Kidney (tissue), 14 donors: ENCODE measurements around the gene ITGA5. TPM values are rescaled to one million over a fixed set of nuclear protein-coding genes. Genes with fewer than 3 reads are reported as not detected.

Experiments used
- DNase-seq, 5 donors: peaks; one replicate each; pipeline ENCODE4 v3.0.0-alpha.2; 2013 to 2020
- FAIRE-seq: peaks from 2 replicates; lab custom pipeline; 2012; peaks lifted over from hg19 to GRCh38; lab: Jason Lieb, UNC
- H3K27ac ChIP-seq, 2 donors: one replicate each; pipeline ENCODE4 v1.7.0; 2013; ENCODE audit warnings: low read depth in 2 of 2, low read length in 2 of 2, inconsistent platforms in 1 of 2
- H3K27me3 ChIP-seq: one replicate; pipeline ENCODE4 v1.7.1; 2013; ENCODE audit warnings: low read length, inconsistent platforms; ENCODE audit not compliant: control insufficient read depth, insufficient read depth
- H3K36me3 ChIP-seq, 3 donors: one replicate each; pipeline versions ENCODE4 v1.7.0 to v1.7.1; 2013; ENCODE audit warnings: low read length in 3 of 3, control low read depth in 1 of 3, inconsistent platforms in 1 of 3; ENCODE audit not compliant: insufficient read depth in 3 of 3, control insufficient read depth in 2 of 3
- H3K4me1 ChIP-seq, 3 donors: one replicate each; pipeline versions ENCODE4 v1.7.0 to v1.7.1; 2013; ENCODE audit warnings: low read length in 3 of 3, inconsistent platforms in 1 of 3, low read depth in 1 of 3; ENCODE audit not compliant: control insufficient read depth in 2 of 3, insufficient read depth in 2 of 3
- H3K4me3 ChIP-seq, 3 donors: one replicate each; pipeline versions ENCODE4 v1.7.0 to v1.8.1; 2013; ENCODE audit warnings: low read length in 3 of 3, control low read depth in 1 of 3, inconsistent platforms in 1 of 3
- H3K9ac ChIP-seq, 3 donors: one replicate each; pipeline versions ENCODE4 v1.7.0 to v1.7.1; 2013; ENCODE audit warnings: low read length in 3 of 3, control low read depth in 1 of 3, inconsistent platforms in 1 of 3
- H3K9me3 ChIP-seq, 3 donors: one replicate each; pipeline versions ENCODE4 v1.7.0 to v1.7.1; 2013; ENCODE audit warnings: low read length in 3 of 3, control low read depth in 1 of 3, inconsistent platforms in 1 of 3; ENCODE audit not compliant: control insufficient read depth in 2 of 3, insufficient read depth in 1 of 3
- intact Hi-C: fragments of 100-400 bp; cut with DNase I; formaldehyde crosslinking; loops from one replicate; pipeline ENCODE4 v1.11.1; 2022
- polyA plus RNA-seq: library from polyadenylated mRNA; stranded (reverse); fragments of 350-450 nt; fragmentation: Illumina TruSeq; extraction: RNeasy Lipid Tissue Mini Kit (QIAGEN cat#74804); gene quantifications from one replicate; pipeline ENCODE4 v1.2.3, GENCODE V29; 2014; ENCODE audit warnings: low read depth, low replicate concordance; ENCODE audit not compliant: insufficient read depth
- total RNA-seq: library from RNA; stranded (reverse); fragmentation: NEBNext Ultra II Directional; extraction: Animal tissue kit (Norgen Biotek cat#: 25700); gene quantifications from one replicate; pipeline ENCODE4 v1.2.1, GENCODE V29; 2021
- TF ChIP-seq, protein P1 (sequence below): IDR thresholded peaks from 3 replicates; pipeline ENCODE4 v1.5.1; 2012; ENCODE audit warnings: mild to moderate bottlenecking, moderate library complexity, borderline replicate concordance; ENCODE audit not compliant: insufficient read depth; ENCODE audit errors: extremely low read depth
- donor health status: control.
- donor health status: control.
- donor health status: control.
- donor health status: control.
- donor health status: control.
- donor health status: DM: yes; HTN: yes; CAD: no.
- donor health status: Normal renal cell carcinoma (clear cell type).

Gene ITGA5
- total and polyA plus RNA-seq, 2 donors from 2014 or later: 11.4 to 65.6 TPM

DNA sequence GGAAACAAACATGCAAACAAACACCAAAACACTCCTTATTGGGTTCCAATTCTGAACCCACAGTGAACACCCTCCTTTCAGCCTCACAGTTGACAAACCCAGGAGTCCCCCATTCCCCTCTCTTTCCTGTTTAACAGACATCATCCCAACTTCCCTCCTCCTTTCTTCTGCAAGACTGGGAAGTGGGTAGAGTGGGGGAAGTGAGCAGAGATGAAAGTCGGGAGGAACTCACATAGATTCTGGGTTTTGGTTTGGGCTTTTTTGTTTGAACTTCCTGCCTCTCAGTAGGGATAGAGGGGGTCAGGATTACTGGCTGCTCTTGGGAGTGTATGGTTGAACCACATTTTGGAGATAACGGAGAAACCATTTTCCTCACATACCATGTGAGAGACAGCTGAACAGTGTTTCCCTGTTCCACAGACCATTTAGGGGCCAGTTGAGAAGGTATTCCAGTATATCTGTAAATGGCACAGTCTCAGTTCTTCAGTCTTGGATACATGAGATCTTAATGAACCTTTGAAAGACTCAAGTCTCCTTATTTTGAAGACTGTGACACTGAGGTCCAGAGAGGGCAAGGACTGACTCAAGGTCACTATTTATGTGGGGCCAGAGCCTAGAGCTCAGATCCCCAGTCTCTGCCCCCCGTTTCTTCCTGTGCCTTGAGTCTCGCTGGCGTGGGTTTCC, 50.9 kb downstream of the ITGA5 start:
- H3K4me1 ChIP-seq: peaks cover 0 to 15% (median 6%) of the 10 kb centered on the region in 3 donors
- H3K9me3 ChIP-seq: no peaks in the 10 kb centered on the region
- no peak for DNase-seq
- peak overlapping the region in 1 of 3 donors; percentile 51 for H3K9ac ChIP-seq
- no peak for FAIRE-seq
- H3K27me3 ChIP-seq: no peaks in the 10 kb centered on the region
- H3K4me3 ChIP-seq: peak overlapping the region in 1 of 3 donors; percentile 45
- TF ChIP-seq, protein P1, sequence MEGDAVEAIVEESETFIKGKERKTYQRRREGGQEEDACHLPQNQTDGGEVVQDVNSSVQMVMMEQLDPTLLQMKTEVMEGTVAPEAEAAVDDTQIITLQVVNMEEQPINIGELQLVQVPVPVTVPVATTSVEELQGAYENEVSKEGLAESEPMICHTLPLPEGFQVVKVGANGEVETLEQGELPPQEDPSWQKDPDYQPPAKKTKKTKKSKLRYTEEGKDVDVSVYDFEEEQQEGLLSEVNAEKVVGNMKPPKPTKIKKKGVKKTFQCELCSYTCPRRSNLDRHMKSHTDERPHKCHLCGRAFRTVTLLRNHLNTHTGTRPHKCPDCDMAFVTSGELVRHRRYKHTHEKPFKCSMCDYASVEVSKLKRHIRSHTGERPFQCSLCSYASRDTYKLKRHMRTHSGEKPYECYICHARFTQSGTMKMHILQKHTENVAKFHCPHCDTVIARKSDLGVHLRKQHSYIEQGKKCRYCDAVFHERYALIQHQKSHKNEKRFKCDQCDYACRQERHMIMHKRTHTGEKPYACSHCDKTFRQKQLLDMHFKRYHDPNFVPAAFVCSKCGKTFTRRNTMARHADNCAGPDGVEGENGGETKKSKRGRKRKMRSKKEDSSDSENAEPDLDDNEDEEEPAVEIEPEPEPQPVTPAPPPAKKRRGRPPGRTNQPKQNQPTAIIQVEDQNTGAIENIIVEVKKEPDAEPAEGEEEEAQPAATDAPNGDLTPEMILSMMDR: no peak
- no peaks in the 10 kb centered on the region for H3K36me3 ChIP-seq
- intact Hi-C loops: no loop called here
- H3K27ac ChIP-seq: no peak overlapping the region

DNA sequence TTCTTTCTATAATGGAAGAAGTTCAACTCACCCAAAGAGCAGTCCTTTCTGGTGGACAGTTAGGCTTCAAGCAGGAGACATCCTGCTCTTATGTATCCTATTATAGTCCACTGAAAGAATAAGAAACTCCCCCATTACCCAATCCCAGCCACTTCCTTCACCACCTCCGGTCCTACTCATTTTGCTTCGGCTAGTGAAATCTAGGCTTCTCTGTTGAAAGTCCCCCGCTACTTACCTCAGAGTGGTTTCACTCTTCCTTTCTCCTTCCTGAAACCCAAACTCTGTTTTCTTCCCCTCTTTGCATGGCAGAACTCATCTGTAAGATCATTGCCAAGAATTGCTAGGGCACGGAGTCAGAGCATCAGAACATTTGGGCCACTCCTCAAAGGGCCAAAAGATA, 54.7 kb downstream of the ITGA5 start, which contains the start of gene GPR84:
TSS of gene GPR84 (minus strand) at position 74 of the 400 bp plus-strand sequence. CDS start 635 bp downstream, outside the sequence.
- FAIRE-seq: no peak
- H3K9ac ChIP-seq: no peak within 1 kb of the TSS
- H3K36me3 ChIP-seq: no peaks in the 10 kb centered on the region
- peaks cover 2 to 13% (median 6%) of the 10 kb centered on the region in 3 donors for H3K4me1 ChIP-seq
- intact Hi-C loops: no loop called here
- TF ChIP-seq, protein P1: no peak
- H3K4me3 ChIP-seq: no peak within 1 kb of the TSS
- H3K9me3 ChIP-seq: no peaks in the 10 kb centered on the region
- no peak within 1 kb of the TSS for H3K27ac ChIP-seq
- no peaks in the 10 kb centered on the region for H3K27me3 ChIP-seq
- no peak for DNase-seq

DNA sequence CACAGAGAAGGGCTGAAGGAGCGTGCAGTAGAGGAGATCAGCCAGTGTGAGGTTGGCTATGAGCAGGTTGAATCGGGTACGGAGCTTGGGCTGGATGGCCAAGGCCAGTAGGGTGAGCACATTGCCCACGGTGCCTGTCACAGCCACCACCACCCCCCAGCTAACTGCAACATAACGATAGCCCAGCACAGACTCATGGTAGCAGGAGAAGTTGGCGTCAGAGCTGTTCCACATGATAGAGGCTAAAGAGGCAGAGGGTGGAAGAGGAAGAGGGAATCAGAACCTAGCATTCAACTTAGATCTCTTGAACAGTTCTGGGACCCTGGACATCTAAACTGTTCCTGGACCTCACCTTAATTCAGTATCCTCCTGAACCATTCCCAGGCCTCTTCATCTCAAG, 55.4 kb downstream of the ITGA5 start:
- no peak for FAIRE-seq
- no peaks in the 10 kb centered on the region for H3K9me3 ChIP-seq
- no peak for DNase-seq
- H3K9ac ChIP-seq: no peak overlapping the region
- no peak overlapping the region for H3K27ac ChIP-seq
- H3K36me3 ChIP-seq: no peaks in the 10 kb centered on the region
- TF ChIP-seq, protein P1: no peak
- no peaks in the 10 kb centered on the region for H3K27me3 ChIP-seq
- intact Hi-C loops: no loop called here
- peaks cover 2 to 13% (median 3%) of the 10 kb centered on the region in 3 donors for H3K4me1 ChIP-seq
- no peak overlapping the region for H3K4me3 ChIP-seq
